AG09309 (cell line): Measurements from ENCODE around the gene GRHL3.

Experiments used
- DNase-seq: peaks from one replicate; pipeline ENCODE4 v3.0.0-alpha.2; 2010; ENCODE audit warnings: low read depth
- H3K4me3 ChIP-seq: 2 replicates; pipeline ENCODE4 v1.5.1; 2011; ENCODE audit warnings: mild to moderate bottlenecking, low read depth, low read length, moderate library complexity; ENCODE audit not compliant: control insufficient read depth
- TF ChIP-seq, protein P1 (sequence below): IDR thresholded peaks from 2 replicates; pipeline ENCODE4 v1.5.1; 2011; ENCODE audit warnings: mild to moderate bottlenecking, low read depth, low read length, inconsistent platforms; ENCODE audit not compliant: insufficient read depth, control insufficient read depth; ENCODE audit errors: missing control alignments

GRHL3 gene

DNA sequence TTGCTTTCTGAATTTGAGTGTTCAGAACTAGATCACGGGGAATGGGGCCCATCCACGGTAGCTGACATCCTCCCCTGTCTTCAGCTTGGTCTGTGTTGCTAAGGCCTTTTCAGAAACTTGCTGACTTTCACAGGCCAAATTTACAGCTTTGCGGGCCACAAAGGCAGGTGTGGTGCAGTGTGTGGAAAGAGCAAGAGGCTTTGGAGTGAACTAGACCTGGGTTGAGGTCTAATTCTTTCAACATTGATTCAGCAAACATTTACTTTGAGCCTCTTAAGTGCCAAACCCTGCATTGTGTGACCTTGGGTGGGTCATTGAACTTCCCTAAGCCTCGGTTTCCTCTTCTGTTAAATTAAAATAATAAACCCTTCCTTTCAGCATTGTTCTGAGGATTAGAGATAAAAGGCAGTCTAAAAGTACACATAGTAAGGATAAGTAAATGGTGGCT lies 70.1 kb downstream of the GRHL3 start:
- TF ChIP-seq, protein P1, sequence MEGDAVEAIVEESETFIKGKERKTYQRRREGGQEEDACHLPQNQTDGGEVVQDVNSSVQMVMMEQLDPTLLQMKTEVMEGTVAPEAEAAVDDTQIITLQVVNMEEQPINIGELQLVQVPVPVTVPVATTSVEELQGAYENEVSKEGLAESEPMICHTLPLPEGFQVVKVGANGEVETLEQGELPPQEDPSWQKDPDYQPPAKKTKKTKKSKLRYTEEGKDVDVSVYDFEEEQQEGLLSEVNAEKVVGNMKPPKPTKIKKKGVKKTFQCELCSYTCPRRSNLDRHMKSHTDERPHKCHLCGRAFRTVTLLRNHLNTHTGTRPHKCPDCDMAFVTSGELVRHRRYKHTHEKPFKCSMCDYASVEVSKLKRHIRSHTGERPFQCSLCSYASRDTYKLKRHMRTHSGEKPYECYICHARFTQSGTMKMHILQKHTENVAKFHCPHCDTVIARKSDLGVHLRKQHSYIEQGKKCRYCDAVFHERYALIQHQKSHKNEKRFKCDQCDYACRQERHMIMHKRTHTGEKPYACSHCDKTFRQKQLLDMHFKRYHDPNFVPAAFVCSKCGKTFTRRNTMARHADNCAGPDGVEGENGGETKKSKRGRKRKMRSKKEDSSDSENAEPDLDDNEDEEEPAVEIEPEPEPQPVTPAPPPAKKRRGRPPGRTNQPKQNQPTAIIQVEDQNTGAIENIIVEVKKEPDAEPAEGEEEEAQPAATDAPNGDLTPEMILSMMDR = no peak
- no peak for DNase-seq
- H3K4me3 ChIP-seq = no peak overlapping the region

DNA sequence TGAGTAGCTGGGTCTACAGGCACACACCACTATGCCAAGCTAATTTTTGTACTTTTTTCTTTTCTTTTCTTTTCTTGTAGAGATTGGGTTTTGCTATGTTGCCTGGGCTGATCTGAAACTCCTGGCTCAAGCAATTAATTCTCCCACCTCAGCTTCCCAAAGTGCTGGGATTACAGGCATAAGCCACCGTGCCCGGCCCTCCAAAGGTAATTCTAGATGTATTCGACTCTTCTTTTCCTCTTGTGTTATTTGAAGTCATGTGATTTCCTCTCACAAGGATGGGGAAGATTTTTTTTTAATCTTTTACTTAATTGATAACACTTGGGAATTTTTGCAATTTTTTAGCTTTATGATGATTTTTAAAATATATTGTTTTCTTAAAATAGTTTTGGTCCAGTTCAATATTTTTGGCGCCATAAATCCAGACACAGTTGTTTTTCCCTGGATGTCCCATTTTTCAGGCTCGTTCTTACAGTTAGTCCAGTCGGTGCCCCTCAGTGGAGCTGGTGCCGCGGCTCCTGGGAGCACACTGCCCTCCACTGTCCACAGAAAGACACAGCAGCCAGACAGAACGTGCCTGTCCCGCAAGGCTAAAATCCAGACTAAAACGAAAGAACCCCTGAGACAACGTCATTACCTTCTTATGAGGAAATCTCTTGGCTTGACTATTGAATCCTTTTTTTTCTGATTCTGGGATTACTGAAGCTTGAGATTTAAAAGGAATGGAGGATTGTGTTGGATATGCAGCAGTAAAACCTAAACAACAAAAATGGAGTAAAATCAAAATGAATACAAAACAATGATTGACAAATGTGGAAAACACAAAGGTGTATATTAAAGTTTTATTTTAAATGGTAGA lies 72.0 kb downstream of the GRHL3 start:
- no peak overlapping the region for H3K4me3 ChIP-seq
- TF ChIP-seq, protein P1 = peak; percentile 98
- no peak for DNase-seq

DNA sequence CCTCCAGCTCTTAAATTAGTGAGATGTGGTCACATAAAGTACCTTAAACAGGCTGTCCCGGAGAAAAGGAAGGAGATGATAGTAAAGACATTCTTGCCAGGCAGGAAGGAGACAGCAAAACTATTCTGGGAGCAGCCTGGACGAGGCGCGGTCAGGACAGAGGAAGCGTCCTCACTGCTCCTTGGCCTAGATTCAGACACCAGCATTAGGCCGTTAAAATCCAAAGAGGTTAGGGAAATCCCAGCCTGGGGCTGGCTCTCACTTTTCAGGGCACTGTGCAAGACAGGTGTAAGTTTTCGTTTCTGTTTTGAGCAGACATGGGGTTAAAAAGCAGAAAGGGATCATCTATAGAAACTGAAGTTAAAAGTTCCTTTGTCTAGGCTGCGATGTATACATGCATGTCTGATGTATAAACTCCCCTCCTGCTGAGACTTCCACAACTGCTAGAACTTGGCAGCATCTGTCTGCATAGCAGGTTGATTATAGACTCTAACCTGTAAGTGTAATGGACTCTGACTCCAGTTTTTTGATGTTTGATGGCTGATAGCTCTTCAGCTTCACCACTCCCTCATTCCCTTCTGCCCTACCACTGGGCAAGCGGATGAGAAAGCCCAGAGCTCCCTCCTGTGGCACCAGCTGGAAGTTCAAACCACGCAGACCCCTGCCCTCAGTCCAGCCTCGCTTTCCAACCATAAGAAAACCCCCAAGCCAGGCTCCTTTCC lies 72.9 kb downstream of the GRHL3 start:
- no peak for DNase-seq
- TF ChIP-seq, protein P1 = peak; percentile 73
- no peak overlapping the region for H3K4me3 ChIP-seq

DNA sequence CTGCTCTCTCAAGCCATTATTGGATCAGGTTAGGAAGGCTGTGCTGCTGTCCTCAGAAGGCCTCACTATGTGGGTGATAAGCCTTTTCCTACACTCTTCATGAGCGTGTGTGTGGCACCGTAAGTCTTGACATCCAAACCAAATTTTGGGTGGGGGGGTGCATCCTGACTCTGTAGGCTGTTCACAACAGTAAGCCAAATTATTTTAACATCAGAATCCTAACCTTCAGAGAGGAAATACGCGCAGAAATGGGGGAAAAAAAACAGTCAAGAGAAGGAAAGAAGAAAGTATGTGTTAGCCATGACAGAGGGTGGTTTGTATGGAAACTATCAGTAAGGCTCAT lies 73.4 kb downstream of the GRHL3 start:
- H3K4me3 ChIP-seq = no peak overlapping the region
- DNase-seq = no peak
- TF ChIP-seq, protein P1 = no peak

DNA sequence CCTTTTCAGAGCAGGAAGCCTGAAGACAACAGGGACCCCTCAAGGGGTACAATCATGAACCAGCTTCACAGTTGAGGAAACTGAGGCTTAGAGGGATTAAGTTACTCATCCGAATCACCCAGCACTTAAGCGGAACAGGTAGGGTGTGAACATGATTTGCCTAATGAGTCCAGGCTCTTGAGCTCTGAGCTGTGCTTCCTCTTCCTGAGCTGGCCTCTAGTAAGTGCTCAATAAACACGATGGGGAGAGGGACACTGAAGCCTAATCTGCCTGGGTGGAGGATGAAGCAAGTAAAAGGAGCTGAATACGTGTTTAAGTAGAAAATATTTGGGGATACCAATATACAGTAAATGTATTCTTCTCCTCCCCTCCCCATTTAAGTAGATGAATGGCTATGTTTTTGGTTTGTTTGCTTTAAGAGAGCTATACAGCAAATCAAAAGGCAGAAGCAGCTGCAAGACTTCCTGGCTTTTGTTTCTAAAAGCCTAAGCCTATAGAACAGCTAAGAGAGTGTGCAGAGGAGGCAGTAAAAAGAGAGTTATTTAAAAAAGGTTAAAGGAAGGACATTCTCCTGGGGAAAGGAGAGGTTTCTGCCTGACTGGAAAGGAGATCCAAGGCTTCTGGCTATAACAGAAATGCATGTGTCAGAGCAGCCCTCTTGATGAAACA lies 74.0 kb downstream of the GRHL3 start:
- no peak for DNase-seq
- TF ChIP-seq, protein P1 = no peak
- no peak overlapping the region for H3K4me3 ChIP-seq

DNA sequence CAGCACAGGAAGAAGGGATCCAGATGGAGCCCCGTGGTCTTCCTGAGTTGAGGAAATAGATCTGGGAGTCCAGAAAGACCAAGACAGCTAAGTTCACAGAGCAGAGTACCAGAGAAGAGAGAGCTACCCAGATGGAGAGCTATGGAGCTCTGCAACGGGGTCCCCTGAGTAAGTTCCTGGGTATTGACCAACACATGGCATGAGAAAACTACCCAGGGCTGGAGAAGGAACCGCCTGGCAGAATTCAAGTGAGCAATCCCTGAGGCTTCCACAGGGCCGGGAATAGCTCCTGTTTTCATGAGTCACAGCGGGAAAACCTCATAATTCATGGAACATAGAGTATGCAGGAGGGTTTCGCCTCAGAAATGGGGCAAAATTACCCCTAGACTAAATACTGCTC lies 74.7 kb downstream of the GRHL3 start:
- TF ChIP-seq, protein P1 = no peak
- no peak for DNase-seq
- H3K4me3 ChIP-seq = no peak overlapping the region
